Measurements from ENCODE around the gene TMEM270.

GRCh38 chr7:73840715-73841379, 20.1 kb upstream of the TMEM270 start:
- TF ChIP-seq CTCF (IDR thresholded peaks at IDR 0.05; ENCODE audit: low read depth, low read length) (no peak), POLR2A (IDR thresholded peaks at IDR 0.05; ENCODE audit: extremely low read depth, insufficient read length) (no peak)
